ENCODE data around the gene RAB5B. TPM values are rescaled to one million over a fixed set of nuclear protein-coding genes. Genes with fewer than 3 reads are reported as not detected.

RAB5B gene
- total and polyA plus RNA-seq, 2 experiments from 2014 or later, result 79.1 to 103 TPM

DNA sequence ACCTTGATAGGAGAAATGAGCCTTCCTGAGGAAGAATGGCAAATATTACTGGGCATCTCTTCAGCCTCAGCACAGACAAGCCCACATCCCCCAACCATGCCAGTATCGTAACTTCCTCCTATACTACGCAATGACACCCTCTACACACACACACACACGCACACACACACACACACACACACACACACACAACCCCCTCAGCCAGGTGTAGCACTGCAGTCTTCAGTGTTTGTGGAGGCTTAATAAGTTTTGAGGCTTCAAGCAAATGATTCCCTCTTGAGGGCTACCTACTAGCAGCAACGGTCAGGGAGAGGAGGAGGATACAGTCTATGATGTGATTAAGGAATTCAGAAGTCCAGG lies 41.3 kb upstream of the RAB5B start:
- Histone ChIP-seq H3K4me2 (peak overlapping the region; percentile 96), H2AFZ (peak overlapping the region; percentile 95), H3K9me2 (replicated peaks; ENCODE audit: insufficient read depth) (no peaks in the 10 kb centered on the region), H3K36me3 (replicated peaks; ENCODE audit: insufficient read depth, low read depth) (no peaks in the 10 kb centered on the region), H3K79me2 (peaks cover 19% of the 10 kb centered on the region), H3K4me3 (peak overlapping the region; percentile 69), H4K20me1 (ENCODE audit: insufficient read depth, poor library complexity, severe bottlenecking) (no peaks in the 10 kb centered on the region), H3K27ac (peak overlapping the region; percentile 97), H3K9me3 (ENCODE audit: low read depth) (no peaks in the 10 kb centered on the region), H3K27me3 (no peaks in the 10 kb centered on the region), H3K4me1 (ENCODE audit: insufficient read depth) (peaks cover 40% of the 10 kb centered on the region)
- no peak for DNase-seq (ENCODE audit: low spot score)
- no peak for TF ChIP-seq EZH2phosphoT487 (IDR thresholded peaks at IDR 0.05; ENCODE audit: low read depth, severe bottlenecking, unreplicated experiment)
- TF ChIP-seq EZH2 (IDR thresholded peaks at IDR 0.05; ENCODE audit: borderline replicate concordance), result no peak
- TF ChIP-seq, protein P1, sequence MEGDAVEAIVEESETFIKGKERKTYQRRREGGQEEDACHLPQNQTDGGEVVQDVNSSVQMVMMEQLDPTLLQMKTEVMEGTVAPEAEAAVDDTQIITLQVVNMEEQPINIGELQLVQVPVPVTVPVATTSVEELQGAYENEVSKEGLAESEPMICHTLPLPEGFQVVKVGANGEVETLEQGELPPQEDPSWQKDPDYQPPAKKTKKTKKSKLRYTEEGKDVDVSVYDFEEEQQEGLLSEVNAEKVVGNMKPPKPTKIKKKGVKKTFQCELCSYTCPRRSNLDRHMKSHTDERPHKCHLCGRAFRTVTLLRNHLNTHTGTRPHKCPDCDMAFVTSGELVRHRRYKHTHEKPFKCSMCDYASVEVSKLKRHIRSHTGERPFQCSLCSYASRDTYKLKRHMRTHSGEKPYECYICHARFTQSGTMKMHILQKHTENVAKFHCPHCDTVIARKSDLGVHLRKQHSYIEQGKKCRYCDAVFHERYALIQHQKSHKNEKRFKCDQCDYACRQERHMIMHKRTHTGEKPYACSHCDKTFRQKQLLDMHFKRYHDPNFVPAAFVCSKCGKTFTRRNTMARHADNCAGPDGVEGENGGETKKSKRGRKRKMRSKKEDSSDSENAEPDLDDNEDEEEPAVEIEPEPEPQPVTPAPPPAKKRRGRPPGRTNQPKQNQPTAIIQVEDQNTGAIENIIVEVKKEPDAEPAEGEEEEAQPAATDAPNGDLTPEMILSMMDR (IDR thresholded peaks at IDR 0.05; ENCODE audit: poor library complexity), result no peak
- 13% methylated on average over 4 of the region's 4 CpGs for WGBS (ENCODE audit: low lambda C conversion rate, missing lambda C conversion rate)

DNA sequence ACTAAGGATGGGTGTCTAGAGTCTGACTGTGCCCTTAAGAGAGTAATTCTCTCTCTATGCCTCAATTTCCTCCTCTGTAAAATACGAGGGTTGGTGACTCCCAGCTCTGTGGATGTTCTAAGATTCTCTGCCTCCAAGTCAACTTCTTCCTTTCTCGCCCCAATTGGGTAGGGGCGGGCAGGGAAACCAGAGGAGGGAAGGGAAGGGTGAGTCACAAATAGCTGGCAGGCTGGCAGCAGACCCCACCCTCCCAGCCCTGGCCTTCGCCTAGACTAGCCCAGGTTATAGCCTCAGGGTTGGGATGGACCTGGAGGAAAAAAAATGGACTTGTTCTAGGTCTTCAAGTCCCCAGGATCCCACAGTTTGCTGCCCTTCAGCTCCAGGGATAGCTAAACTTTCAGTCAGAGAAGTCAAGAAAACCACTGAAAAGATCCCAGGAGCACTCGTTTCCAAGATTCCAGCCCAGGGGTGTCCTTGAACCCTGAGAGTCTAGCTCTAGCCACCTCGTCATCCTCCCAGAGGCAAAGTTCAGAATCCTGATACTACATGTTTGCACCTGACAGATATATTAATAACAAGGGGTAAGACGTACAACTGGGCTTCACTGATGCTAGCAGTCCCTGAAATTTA lies 40.6 kb upstream of the RAB5B start:
- Histone ChIP-seq H3K27me3 (no peaks in the 10 kb centered on the region), H3K9me3 (ENCODE audit: low read depth) (no peaks in the 10 kb centered on the region), H3K9me2 (replicated peaks; ENCODE audit: insufficient read depth) (no peaks in the 10 kb centered on the region), H3K27ac (no peak overlapping the region), H3K4me3 (no peak overlapping the region), H3K79me2 (peaks cover 16% of the 10 kb centered on the region), H3K4me2 (peak overlapping the region; percentile 96), H3K4me1 (ENCODE audit: insufficient read depth) (peaks cover 40% of the 10 kb centered on the region), H2AFZ (no peak overlapping the region), H4K20me1 (ENCODE audit: insufficient read depth, poor library complexity, severe bottlenecking) (no peaks in the 10 kb centered on the region), H3K36me3 (replicated peaks; ENCODE audit: insufficient read depth, low read depth) (no peaks in the 10 kb centered on the region)
- no peak for DNase-seq (ENCODE audit: low spot score)
- WGBS (ENCODE audit: low lambda C conversion rate, missing lambda C conversion rate), result 80% methylated on average over 7 of the region's 7 CpGs
- TF ChIP-seq, protein P1 (IDR thresholded peaks at IDR 0.05; ENCODE audit: poor library complexity), result no peak
- TF ChIP-seq EZH2phosphoT487 (IDR thresholded peaks at IDR 0.05; ENCODE audit: low read depth, severe bottlenecking, unreplicated experiment) (no peak), EZH2 (IDR thresholded peaks at IDR 0.05; ENCODE audit: borderline replicate concordance) (no peak)

GRCh38 chr12:55933799-55934742 lies 39.8 kb upstream of the RAB5B start:
- no peak for DNase-seq (ENCODE audit: low spot score)
- H3K4me2 ChIP-seq, result no peak overlapping the region
- no peaks in the 10 kb centered on the region for H3K9me2 ChIP-seq (replicated peaks; ENCODE audit: insufficient read depth)
- TF ChIP-seq, protein P1 (IDR thresholded peaks at IDR 0.05; ENCODE audit: poor library complexity), result no peak
- TF ChIP-seq EZH2 (IDR thresholded peaks at IDR 0.05; ENCODE audit: borderline replicate concordance), result no peak
- TF ChIP-seq EZH2phosphoT487 (IDR thresholded peaks at IDR 0.05; ENCODE audit: low read depth, severe bottlenecking, unreplicated experiment), result no peak
- peaks cover 35% of the 10 kb centered on the region for H3K4me1 ChIP-seq (ENCODE audit: insufficient read depth)
- H3K79me2 ChIP-seq, result peaks cover 10% of the 10 kb centered on the region
- H3K27ac ChIP-seq, result no peak overlapping the region
- no peak overlapping the region for H2AFZ ChIP-seq
- no peaks in the 10 kb centered on the region for H3K27me3 ChIP-seq
- no peaks in the 10 kb centered on the region for H4K20me1 ChIP-seq (ENCODE audit: insufficient read depth, poor library complexity, severe bottlenecking)
- no peaks in the 10 kb centered on the region for H3K9me3 ChIP-seq (ENCODE audit: low read depth)
- H3K36me3 ChIP-seq (replicated peaks; ENCODE audit: insufficient read depth, low read depth), result no peaks in the 10 kb centered on the region
- no peak overlapping the region for H3K4me3 ChIP-seq
- WGBS (ENCODE audit: low lambda C conversion rate, missing lambda C conversion rate), result 91% methylated on average over 1 of the region's 1 CpG
